ENCODE data around the gene CDH23.

DNA sequence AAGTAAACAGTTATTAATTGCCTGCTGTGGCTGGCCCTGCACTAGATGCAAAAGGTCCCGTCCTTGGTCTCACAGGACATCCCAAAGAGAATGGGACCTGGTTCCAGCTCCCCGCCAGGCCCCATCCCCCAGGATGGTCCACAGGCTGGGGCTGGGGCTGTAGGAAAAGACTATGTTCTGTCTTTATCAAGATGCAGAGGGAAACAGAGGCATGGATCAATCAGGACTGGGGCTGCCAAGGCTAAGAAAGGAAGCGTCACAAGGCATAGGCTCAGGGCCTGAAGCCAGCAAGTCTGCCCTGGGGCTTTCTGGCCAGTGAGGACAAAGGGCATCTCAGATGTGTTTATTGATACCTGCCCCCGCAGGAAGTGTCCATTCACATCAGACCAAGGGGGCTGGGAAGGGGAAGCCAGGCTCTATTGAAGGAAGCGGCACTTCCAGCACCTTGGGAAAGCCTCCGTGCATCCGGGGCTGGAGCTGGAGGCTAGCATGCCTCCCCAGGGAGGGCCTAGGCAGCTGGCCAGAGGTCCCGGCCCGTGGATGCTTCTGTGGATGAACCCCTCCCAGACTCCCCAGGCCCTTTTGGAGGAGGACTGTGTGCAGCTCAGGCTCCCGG lies 370.8 kb downstream of the CDH23 start:
- TF ChIP-seq, protein P1, sequence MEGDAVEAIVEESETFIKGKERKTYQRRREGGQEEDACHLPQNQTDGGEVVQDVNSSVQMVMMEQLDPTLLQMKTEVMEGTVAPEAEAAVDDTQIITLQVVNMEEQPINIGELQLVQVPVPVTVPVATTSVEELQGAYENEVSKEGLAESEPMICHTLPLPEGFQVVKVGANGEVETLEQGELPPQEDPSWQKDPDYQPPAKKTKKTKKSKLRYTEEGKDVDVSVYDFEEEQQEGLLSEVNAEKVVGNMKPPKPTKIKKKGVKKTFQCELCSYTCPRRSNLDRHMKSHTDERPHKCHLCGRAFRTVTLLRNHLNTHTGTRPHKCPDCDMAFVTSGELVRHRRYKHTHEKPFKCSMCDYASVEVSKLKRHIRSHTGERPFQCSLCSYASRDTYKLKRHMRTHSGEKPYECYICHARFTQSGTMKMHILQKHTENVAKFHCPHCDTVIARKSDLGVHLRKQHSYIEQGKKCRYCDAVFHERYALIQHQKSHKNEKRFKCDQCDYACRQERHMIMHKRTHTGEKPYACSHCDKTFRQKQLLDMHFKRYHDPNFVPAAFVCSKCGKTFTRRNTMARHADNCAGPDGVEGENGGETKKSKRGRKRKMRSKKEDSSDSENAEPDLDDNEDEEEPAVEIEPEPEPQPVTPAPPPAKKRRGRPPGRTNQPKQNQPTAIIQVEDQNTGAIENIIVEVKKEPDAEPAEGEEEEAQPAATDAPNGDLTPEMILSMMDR (conservative IDR thresholded peaks at IDR 0.05 in 1 of 2, IDR thresholded peaks at IDR 0.05 in 1 of 2; ENCODE audit: low read depth in 1 of 2, low read length in 2 of 2): no peak
- TF ChIP-seq EZH2 (IDR thresholded peaks at IDR 0.05; ENCODE audit: low read length, missing control alignments): no peak

All from fibroblast of lung (primary cell).